Activated T-helper 17 cell treated with anti-CD3 and anti-CD28 coated beads, Interleukin-2, amount 50 U/mL, for 72 hours (primary cell): ENCODE data around the gene PRKCG. TPM values are rescaled to one million over a fixed set of nuclear protein-coding genes. Genes with fewer than 3 reads are reported as not detected.

Experiments
- total RNA-seq, 2 donors: library from RNA; stranded (reverse); gene quantifications; one replicate each; pipeline ENCODE4 v1.2.3, GENCODE V29; 2022

PRKCG gene
- total RNA-seq, 2 donors from 2014 or later = not detected

Other genes starting within 250 kb of the PRKCG start
- gene NLRP12, start 57.9 kb upstream of the PRKCG start, total RNA-seq = not detected
- 10 to 100 TPM; 48.8 to 72.8 TPM for gene MYADM, start 14.3 kb upstream of the PRKCG start, total RNA-seq
- not detected for gene CACNG7, start 27.1 kb downstream of the PRKCG start, total RNA-seq
- gene CACNG8, start 80.7 kb downstream of the PRKCG start, total RNA-seq = under 1 TPM in 1 of 2 donors, not detected in 1; 0.05 TPM
- gene CACNG6, start 109.4 kb downstream of the PRKCG start, total RNA-seq = not detected
- gene VSTM1, start 181.7 kb downstream of the PRKCG start, total RNA-seq = not detected
- gene TARM1, start 199.2 kb downstream of the PRKCG start, total RNA-seq = not detected
- under 1 TPM in 1 of 2 donors, not detected in 1; 0.58 TPM for gene OSCAR, start 218.6 kb downstream of the PRKCG start, total RNA-seq
- 10 to 100 TPM; 39.4 to 70.1 TPM for gene NDUFA3, start 220.7 kb downstream of the PRKCG start, total RNA-seq
- 10 to 100 TPM; 31.4 to 47.3 TPM for gene TFPT, start 233.5 kb downstream of the PRKCG start, total RNA-seq
- 10 to 100 TPM; 56.4 to 99.2 TPM for gene PRPF31, start 233.6 kb downstream of the PRKCG start, total RNA-seq